Endothelial cell of umbilical vein (primary cell): ENCODE measurements around the gene DIAPH3. TPM values are rescaled to one million over a fixed set of nuclear protein-coding genes. Genes with fewer than 3 reads are reported as not detected.

Source experiments
- BruUV-seq: library from RNA; stranded (reverse); fragments of 400-500 nt; replicated peaks from 2 replicates; lab custom pipeline; 2021; lab: Mats Ljungman, UMichigan
- CTCF ChIA-PET: fragments of 300-600, 350-600 bp; sonication (Branson Sonifier 250); formaldehyde crosslinking; loops from one replicate; lab custom pipeline; 2021; ENCODE audit warnings: antibody characterized with exemption, inconsistent platforms; lab: Charles Lee
- POLR2A ChIA-PET: fragments of 300-600, 350-600 bp; sonication (Branson Sonifier 250); formaldehyde crosslinking; loops from one replicate; lab custom pipeline; 2021; ENCODE audit warnings: antibody characterized with exemption, inconsistent platforms; lab: Charles Lee
- DNase-seq: peaks from one replicate; pipeline ENCODE4 v3.0.0-alpha.2; 2011; ENCODE audit warnings: low read depth, low spot score
- FAIRE-seq: peaks from 2 replicates; lab custom pipeline; 2011; peaks lifted over from hg19 to GRCh38; lab: Jason Lieb, UNC
- H2AFZ ChIP-seq: 2 replicates; pipeline ENCODE4 v1.6.0; 2012; ENCODE audit warnings: low read depth, low read length, control low read depth, inconsistent platforms
- H3K27ac ChIP-seq: 2 replicates; pipeline ENCODE4 v1.5.1; 2011; ENCODE audit warnings: low read depth, mild to moderate bottlenecking, control low read depth, low read length, moderate library complexity; ENCODE audit not compliant: insufficient read depth
- H3K27me3 ChIP-seq, 2 experiments: 2 replicates each; pipeline versions ENCODE4 v1.6.0 to v1.6.1; 2011; ENCODE audit warnings: low read length in 2 of 2, mixed read lengths in 1 of 2; ENCODE audit not compliant: control insufficient read depth in 2 of 2, insufficient read depth in 2 of 2
- H3K36me3 ChIP-seq, 2 experiments: 2 replicates in 1 of 2; 3 replicates in 1 of 2; pipeline ENCODE4 v1.5.1; 2011; ENCODE audit warnings: low read length in 2 of 2, mild to moderate bottlenecking in 1 of 2, moderate library complexity in 1 of 2; ENCODE audit not compliant: control insufficient read depth in 2 of 2, insufficient read depth in 2 of 2; ENCODE audit errors: extremely low read depth in 1 of 2
- H3K4me1 ChIP-seq: 3 replicates; pipeline ENCODE4 v1.5.1; 2011; ENCODE audit warnings: mild to moderate bottlenecking, low read length; ENCODE audit not compliant: control insufficient read depth, insufficient read depth; ENCODE audit errors: extremely low read depth
- H3K4me2 ChIP-seq: 2 replicates; pipeline ENCODE4 v1.6.1; 2011; ENCODE audit warnings: low read length, control low read depth, mixed read lengths; ENCODE audit not compliant: insufficient read depth
- H3K4me3 ChIP-seq, 3 experiments: fragments of 200-600 bp in 1 of 3; sonication (generic), shearing (Covaris generic) in 1 of 3; replicated peaks in 1 of 3; 2 replicates each; pipeline ENCODE4 v1.5.1; 2011 to 2016; ENCODE audit warnings: control low read depth in 3 of 3, low read length in 3 of 3, mild to moderate bottlenecking in 2 of 3, inconsistent platforms in 1 of 3, low read depth in 1 of 3, moderate library complexity in 1 of 3; ENCODE audit not compliant: insufficient read depth in 1 of 3
- H3K79me2 ChIP-seq: 2 replicates; pipeline ENCODE4 v1.6.0; 2012; ENCODE audit warnings: low read length, inconsistent platforms; ENCODE audit not compliant: control insufficient read depth, insufficient read depth
- H3K9ac ChIP-seq: replicated peaks from 2 replicates; pipeline ENCODE3; 2011; ENCODE audit warnings: low read length, control low read depth; ENCODE audit not compliant: insufficient read depth; ENCODE audit errors: extremely low read depth
- H3K9me1 ChIP-seq: replicated peaks from 3 replicates; pipeline ENCODE4 v1.6.0; 2011; ENCODE audit warnings: mild to moderate bottlenecking, low read length; ENCODE audit not compliant: control insufficient read depth, insufficient read depth; ENCODE audit errors: extremely low read depth
- H3K9me3 ChIP-seq: replicated peaks from 2 replicates; pipeline ENCODE4 v1.5.1; 2012; ENCODE audit warnings: low read length, inconsistent platforms; ENCODE audit not compliant: control insufficient read depth, insufficient read depth
- H4K20me1 ChIP-seq: replicated peaks from 2 replicates; pipeline ENCODE3; 2011; ENCODE audit warnings: mild to moderate bottlenecking, low read length; ENCODE audit not compliant: control insufficient read depth, insufficient read depth; ENCODE audit errors: extremely low read depth
- CTCF ChIP-seq, 2 donors: IDR thresholded peaks; 1 replicate in 1 of 2; 2 replicates in 1 of 2; pipeline ENCODE4 v1.5.1; 2011; ENCODE audit warnings: low read length in 2 of 2, mild to moderate bottlenecking in 2 of 2, moderate library complexity in 2 of 2, control low read depth in 1 of 2, inconsistent platforms in 1 of 2, low read depth in 1 of 2; ENCODE audit not compliant: insufficient read depth in 1 of 2; ENCODE audit errors: extremely low read depth in 1 of 2
- FOS ChIP-seq: IDR thresholded peaks from 2 replicates; pipeline ENCODE4 v1.6.1; 2011; ENCODE audit warnings: mild to moderate bottlenecking, low read length, moderate library complexity, borderline replicate concordance; ENCODE audit not compliant: insufficient read depth
- JUN ChIP-seq: IDR thresholded peaks from 2 replicates; pipeline ENCODE4 v1.6.1; 2011; ENCODE audit warnings: borderline replicate concordance, low read depth; ENCODE audit not compliant: insufficient read length, insufficient read depth
- POLR2A ChIP-seq: IDR thresholded peaks from 2 replicates; pipeline ENCODE4 v1.6.1; 2012; ENCODE audit warnings: low read depth, mild to moderate bottlenecking, control low read depth, low read length
- dilution Hi-C: fragments of 300-500 bp; cut with MboI; formaldehyde crosslinking; loops from one replicate; pipeline ENCODE4 v1.15.0; 2019; ENCODE audit warnings: low sequenced_read_pairs; ENCODE audit not compliant: extremely low pct_ligation_motif_present
- intact Hi-C: fragments of 100-400 bp; cut with micrococcal nuclease; formaldehyde crosslinking; loops from one replicate; pipeline ENCODE4 v1.10.0; 2022
- polyA plus RNA-seq, 4 experiments: library from polyadenylated mRNA; depleted of rRNA in 3 of 4; stranded (reverse) in 3 of 4; unstranded in 1 of 4; fragments of >200 nt; gene quantifications; 2 replicates each; pipeline versions ENCODE4 v1.2.1 to v1.2.3, GENCODE V29; 2011 to 2012; ENCODE audit warnings: missing spikeins in 1 of 4
- total RNA-seq: library from RNA; stranded (reverse); gene quantifications from 2 replicates; pipeline ENCODE4 v1.2.3, GENCODE V29; 2021

DIAPH3 gene
- total and polyA plus RNA-seq, 2 donors (not counting 3 experiments of a cell fraction or from before 2014, with no cell fraction given): 9.9 to 44.0 TPM

DNA sequence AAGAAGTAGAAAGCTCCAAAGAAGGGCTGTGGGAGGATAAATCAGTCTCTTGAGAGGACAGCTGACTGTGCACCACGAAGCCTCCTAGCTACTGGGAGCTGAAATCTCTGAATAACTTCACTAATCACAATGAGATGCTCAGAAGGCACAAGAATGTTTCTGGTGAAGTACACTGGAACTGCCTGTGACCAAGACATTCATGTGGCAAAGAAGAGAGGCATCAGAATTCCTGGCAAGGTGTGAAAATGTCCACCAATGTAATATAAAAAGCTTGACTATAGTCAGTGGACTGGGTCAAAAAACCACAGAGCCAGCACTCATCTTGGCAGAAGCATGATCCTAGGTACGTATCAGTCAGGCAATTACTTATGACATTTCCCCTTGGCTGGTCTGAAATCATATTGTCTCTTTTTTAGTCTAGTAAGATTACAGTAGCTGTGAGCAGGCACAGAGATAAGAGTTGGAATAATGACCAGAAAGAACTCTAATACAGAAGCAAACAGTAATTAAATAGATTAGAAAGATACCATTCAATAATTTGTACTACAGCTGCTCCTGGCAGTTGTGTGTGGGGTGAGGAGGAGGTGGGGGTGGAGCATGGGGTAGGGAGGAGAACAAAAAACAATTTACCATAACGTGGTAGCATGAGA is 434.7 kb downstream of the DIAPH3 start:
- dilution Hi-C loops (no loop called here), intact Hi-C loops (no loop called here)
- Histone ChIP-seq H3K9me1 (no peaks in the 10 kb centered on the region), H3K9me3 (no peaks in the 10 kb centered on the region), H3K79me2 (no peaks in the 10 kb centered on the region), H3K9ac (no peak overlapping the region), H3K4me3 (no peak overlapping the region), H2AFZ (no peak overlapping the region), H3K4me1 (no peaks in the 10 kb centered on the region), H3K27ac (no peak overlapping the region), H3K4me2 (no peak overlapping the region), H3K36me3 (no peaks in the 10 kb centered on the region), H3K27me3 (no peaks in the 10 kb centered on the region), H4K20me1 (no peaks in the 10 kb centered on the region)
- ChIA-PET POLR2A (no interaction called here), CTCF (interaction anchor here (1.1 kb wide), 1 partner anchor 702 kb away, joined by 4 read pairs; no protein-coding TSS in a partner anchor)
- TF ChIP-seq CTCF (IDR thresholded peaks at IDR 0.05; ENCODE audit: extremely low read depth in 1 of 2, insufficient read depth in 1 of 2, low read depth in 1 of 2, low read length in 2 of 2) (no peak), JUN (no peak), FOS (no peak), POLR2A (no peak)
- FAIRE-seq: no peak
- no TSS peak for BruUV-seq
- DNase-seq: no peak
